HG02678 (cell line): ENCODE data around the gene KRTAP4-4.
"Not testable (repeated sequence)": the region's sequence is repeated elsewhere in the genome, so short reads cannot be mapped to it uniquely, and the experiment has no call there.

Experiments used
- ATAC-seq: cut with Tn5 transposase; IDR thresholded peaks from one replicate; pipeline ENCODE4 v1.9.1; 2021; ENCODE audit warnings: mild to moderate bottlenecking, moderate library complexity; ENCODE audit not compliant: unreplicated experiment

The KRTAP4-4 gene

GRCh38 chr17:41160648-41161047 is at the start of gene KRTAP4-4:
Gene KRTAP4-4, minus strand, starts transcription at chr17:41160748. Its CDS starts 57 bp downstream, at chr17:41160691.
- ATAC-seq = no peak

- no peak for ATAC-seq
Observed at GRCh38 chr17:41199421-41200078, 39.0 kb upstream of the KRTAP4-4 start.

- no peak for ATAC-seq
Observed at GRCh38 chr17:41196068-41196467, 35.5 kb upstream of the KRTAP4-4 start.

GRCh38 chr17:41190328-41190727 is 29.8 kb upstream of the KRTAP4-4 start:
- no peak for ATAC-seq

- ATAC-seq = not testable (repeated sequence)
Observed at GRCh38 chr17:41189837-41190318, 29.3 kb upstream of the KRTAP4-4 start, which contains the start of gene KRTAP9-1. Gene KRTAP9-1, plus strand, starts transcription at chr17:41189887. Its CDS starts 0 bp downstream, at chr17:41189887.

GRCh38 chr17:41186872-41187271 is 26.3 kb upstream of the KRTAP4-4 start:
- ATAC-seq = no peak

GRCh38 chr17:41185001-41185400 is 24.5 kb upstream of the KRTAP4-4 start:
- no peak for ATAC-seq

GRCh38 chr17:41184480-41184961 is 24.0 kb upstream of the KRTAP4-4 start, which contains the start of gene KRTAP4-1:
Gene KRTAP4-1, minus strand, starts transcription at chr17:41184911. Its CDS starts 57 bp downstream, at chr17:41184854.
- no peak for ATAC-seq

- no peak for ATAC-seq
Observed at GRCh38 chr17:41178843-41179616, 18.5 kb upstream of the KRTAP4-4 start.

- no peak for ATAC-seq
Observed at GRCh38 chr17:41178341-41178740, 17.8 kb upstream of the KRTAP4-4 start.

GRCh38 chr17:41177727-41178271 is 17.3 kb upstream of the KRTAP4-4 start, which contains the start of gene KRTAP4-2:
Gene KRTAP4-2, minus strand, starts transcription at chr17:41178221. Its CDS starts 57 bp downstream, at chr17:41178164.
- ATAC-seq = no peak

- no peak for ATAC-seq
Observed at GRCh38 chr17:41176744-41177387, 16.3 kb upstream of the KRTAP4-4 start.

GRCh38 chr17:41171886-41172285 is 11.3 kb upstream of the KRTAP4-4 start:
- no peak for ATAC-seq

GRCh38 chr17:41168121-41168520 is 7.6 kb upstream of the KRTAP4-4 start, which contains the start of gene KRTAP4-3:
Gene KRTAP4-3, minus strand, starts transcription at chr17:41168221. Its CDS starts 49 bp downstream, at chr17:41168172.
- no peak for ATAC-seq

GRCh38 chr17:41167561-41167960 is 7.0 kb upstream of the KRTAP4-4 start:
- no peak for ATAC-seq

GRCh38 chr17:41163828-41164227 is 3.3 kb upstream of the KRTAP4-4 start:
- ATAC-seq = no peak

- not testable (repeated sequence) for ATAC-seq
Observed at GRCh38 chr17:41160190-41160589, 358 bp downstream of the KRTAP4-4 start.

- ATAC-seq = no peak
Observed at GRCh38 chr17:41153856-41154255, 6.7 kb downstream of the KRTAP4-4 start.

GRCh38 chr17:41151525-41151924 is 9.0 kb downstream of the KRTAP4-4 start:
- no peak for ATAC-seq

GRCh38 chr17:41150026-41150425 is 10.5 kb downstream of the KRTAP4-4 start:
- ATAC-seq = no peak

- no peak for ATAC-seq
Observed at GRCh38 chr17:41149652-41149985, 10.9 kb downstream of the KRTAP4-4 start, which contains the start of gene KRTAP4-5. Gene KRTAP4-5, minus strand, starts transcription at chr17:41149825. Its CDS starts 58 bp downstream, at chr17:41149767.
